H1 (cell line): ENCODE results near the gene RCC2. TPM values are rescaled to one million over a fixed set of nuclear protein-coding genes. Genes with fewer than 3 reads are reported as not detected.

ENCODE experiments used
- CTCF ChIA-PET: fragments of 300-600 bp; sonication (Branson Sonifier 250); formaldehyde crosslinking; loops from one replicate; lab custom pipeline; 2021; ENCODE audit not compliant: partially characterized antibody; lab: Charles Lee
- POLR2A ChIA-PET: fragments of 300-600 bp; sonication (Branson Sonifier 250); formaldehyde crosslinking; loops from one replicate; lab custom pipeline; 2021; ENCODE audit warnings: inconsistent platforms; ENCODE audit not compliant: partially characterized antibody; lab: Charles Lee
- DNase-seq, 2 experiments: peaks; one replicate each; pipeline versions ENCODE4 v3.0.0 to v3.0.0-alpha.2; 2010 to 2022; ENCODE audit warnings: low spot score in 2 of 2, low read depth in 1 of 2, mixed read lengths in 1 of 2
- FAIRE-seq: peaks from 2 replicates; lab custom pipeline; 2011; peaks lifted over from hg19 to GRCh38; lab: Jason Lieb, UNC
- H2AFZ ChIP-seq: 2 replicates; pipeline ENCODE4 v1.8.1; 2012; ENCODE audit warnings: low read length, inconsistent platforms
- H2AK5ac ChIP-seq: 2 replicates; pipeline ENCODE4 v1.6.1; 2013; ENCODE audit warnings: low read depth, low read length
- H2BK120ac ChIP-seq: replicated peaks from 2 replicates; pipeline ENCODE3; 2013; ENCODE audit warnings: low read depth, low read length, inconsistent platforms
- H2BK12ac ChIP-seq: 2 replicates; pipeline ENCODE4 v1.6.1; 2013; ENCODE audit warnings: low read depth, low read length
- H2BK15ac ChIP-seq: 2 replicates; pipeline ENCODE4 v1.6.1; 2013; ENCODE audit warnings: low read length
- H2BK20ac ChIP-seq: 2 replicates; pipeline ENCODE4 v1.6.1; 2013; ENCODE audit warnings: low read length
- H2BK5ac ChIP-seq: 2 replicates; pipeline ENCODE4 v1.6.1; 2013; ENCODE audit warnings: low read depth, low read length
- H3K14ac ChIP-seq: 2 replicates; pipeline ENCODE4 v1.6.1; 2013; ENCODE audit warnings: inconsistent platforms; ENCODE audit not compliant: insufficient read length
- H3K18ac ChIP-seq: 2 replicates; pipeline ENCODE4 v1.6.1; 2013; ENCODE audit warnings: low read length; ENCODE audit errors: extremely low read depth
- H3K23ac ChIP-seq: 2 replicates; pipeline ENCODE4 v1.6.1; 2013; ENCODE audit warnings: inconsistent platforms; ENCODE audit not compliant: insufficient read length
- H3K23me2 ChIP-seq: 2 replicates; pipeline ENCODE4 v1.6.1; 2013; ENCODE audit warnings: low read depth, low read length
- H3K27ac ChIP-seq: 2 replicates; pipeline ENCODE4 v1.6.1; 2011; ENCODE audit warnings: low read depth, low read length, inconsistent platforms
- H3K27me3 ChIP-seq, 4 experiments: replicated peaks in 1 of 4; 1 replicate in 1 of 4; 2 replicates in 3 of 4; pipeline versions ENCODE4 v1.6.1 to v1.8.1; 2011 to 2013; ENCODE audit warnings: low read length in 3 of 4, mild to moderate bottlenecking in 3 of 4, inconsistent platforms in 2 of 4, mixed read lengths in 2 of 4, moderate library complexity in 1 of 4; ENCODE audit not compliant: control insufficient read depth in 3 of 4, insufficient read depth in 3 of 4; ENCODE audit errors: extremely low read depth in 1 of 4
- H3K36me3 ChIP-seq, 4 experiments: 2 replicates each; pipeline versions ENCODE4 v1.6.1 to v1.8.1; 2011 to 2013; ENCODE audit warnings: mild to moderate bottlenecking in 4 of 4, low read length in 3 of 4, moderate library complexity in 2 of 4, control low read depth in 1 of 4, inconsistent platforms in 1 of 4; ENCODE audit not compliant: insufficient read depth in 4 of 4, control insufficient read depth in 2 of 4
- H3K4ac ChIP-seq: replicated peaks from 2 replicates; pipeline ENCODE3; 2013; ENCODE audit warnings: low read length, low read depth, mixed read lengths, inconsistent platforms; ENCODE audit not compliant: insufficient read length
- H3K4me1 ChIP-seq, 4 experiments: replicated peaks in 1 of 4; 1 replicate in 1 of 4; 2 replicates in 3 of 4; pipeline versions ENCODE4 v1.6.1 to v1.8.1; 2011 to 2013; ENCODE audit warnings: low read length in 3 of 4, inconsistent platforms in 2 of 4, mixed read lengths in 1 of 4; ENCODE audit not compliant: insufficient read depth in 4 of 4, control insufficient read depth in 3 of 4
- H3K4me2 ChIP-seq, 2 experiments: 2 replicates each; pipeline versions ENCODE4 v1.6.1 to v1.8.1; 2011 to 2013; ENCODE audit warnings: low read depth in 2 of 2, low read length in 2 of 2, control low read depth in 1 of 2, inconsistent platforms in 1 of 2, mild to moderate bottlenecking in 1 of 2; ENCODE audit not compliant: insufficient read depth in 1 of 2
- H3K4me3 ChIP-seq, 4 experiments: fragments of 200-600, 300-600 bp in 1 of 4; sonication (generic), shearing (Covaris generic), sonication (Bioruptor Twin) in 1 of 4; 2 replicates each; pipeline versions ENCODE4 v1.5.1 to v1.8.1; 2011 to 2016; ENCODE audit warnings: low read length in 4 of 4, low read depth in 3 of 4, control low read depth in 2 of 4, inconsistent platforms in 2 of 4, mild to moderate bottlenecking in 2 of 4, mixed read lengths in 1 of 4, moderate library complexity in 1 of 4; ENCODE audit not compliant: insufficient read depth in 2 of 4; ENCODE audit errors: extremely low read depth in 1 of 4
- H3K56ac ChIP-seq: replicated peaks from 2 replicates; pipeline ENCODE3; 2013; ENCODE audit warnings: low read depth, mild to moderate bottlenecking, mixed read lengths, low read length, inconsistent platforms; ENCODE audit not compliant: insufficient read length
- H3K79me1 ChIP-seq: 2 replicates; pipeline ENCODE4 v1.6.1; 2013; ENCODE audit warnings: low read depth, low read length, control low read depth
- H3K79me2 ChIP-seq, 2 experiments: 2 replicates each; pipeline versions ENCODE4 v1.6.1 to v1.8.1; 2012 to 2013; ENCODE audit warnings: low read length in 2 of 2, mild to moderate bottlenecking in 2 of 2, inconsistent platforms in 1 of 2; ENCODE audit not compliant: insufficient read depth in 2 of 2, control insufficient read depth in 1 of 2
- H3K9ac ChIP-seq, 4 experiments: replicated peaks in 1 of 4; 1 replicate in 1 of 4; 2 replicates in 3 of 4; pipeline versions ENCODE4 v1.6.1 to v1.8.1; 2011 to 2013; ENCODE audit warnings: low read depth in 3 of 4, low read length in 3 of 4, control low read depth in 2 of 4, mild to moderate bottlenecking in 2 of 4, moderate library complexity in 2 of 4, inconsistent platforms in 1 of 4; ENCODE audit errors: extremely low read depth in 1 of 4
- H3K9me3 ChIP-seq, 2 experiments: 2 replicates each; pipeline versions ENCODE4 v1.6.1 to v1.8.1; 2012 to 2013; ENCODE audit warnings: mild to moderate bottlenecking in 2 of 2, moderate library complexity in 2 of 2, control low read depth in 1 of 2, inconsistent platforms in 1 of 2, low read depth in 1 of 2, low read length in 1 of 2, mixed read lengths in 1 of 2; ENCODE audit not compliant: insufficient read depth in 2 of 2
- H4K20me1 ChIP-seq, 2 experiments: replicated peaks in 1 of 2; 2 replicates each; pipeline versions ENCODE3 to v1.8.1; 2011 to 2013; ENCODE audit warnings: inconsistent platforms in 2 of 2, low read length in 2 of 2, mild to moderate bottlenecking in 1 of 2; ENCODE audit not compliant: insufficient read depth in 2 of 2, control insufficient read depth in 1 of 2
- H4K5ac ChIP-seq: 2 replicates; pipeline ENCODE4 v1.6.1; 2013; ENCODE audit warnings: low read length, low read depth, mixed read lengths, inconsistent platforms; ENCODE audit not compliant: insufficient read length
- H4K8ac ChIP-seq: 2 replicates; pipeline ENCODE4 v1.8.0; 2013; ENCODE audit warnings: mild to moderate bottlenecking, moderate library complexity, low read length, inconsistent platforms; ENCODE audit not compliant: insufficient read depth; ENCODE audit errors: extremely low read depth
- H4K91ac ChIP-seq: replicated peaks from 2 replicates; pipeline ENCODE3; 2013; ENCODE audit warnings: low read length, mixed read lengths, inconsistent platforms; ENCODE audit not compliant: insufficient read length
- ASH2L ChIP-seq: fragments of 200-600, 300-600 bp; sonication (generic); IDR thresholded peaks from one replicate; pipeline ENCODE4 v1.7.1; 2017; ENCODE audit warnings: low read length
- ATF2 ChIP-seq: IDR thresholded peaks from 2 replicates; pipeline ENCODE4 v1.6.1; 2012; ENCODE audit warnings: low read length, inconsistent platforms
- EP300 ChIP-seq, 2 experiments: IDR thresholded peaks; 1 replicate in 1 of 2; 2 replicates in 1 of 2; pipeline ENCODE4 v1.6.1; 2011 to 2012; ENCODE audit warnings: low read depth in 2 of 2, low read length in 2 of 2, mild to moderate bottlenecking in 2 of 2, borderline replicate concordance in 1 of 2, inconsistent platforms in 1 of 2, moderate library complexity in 1 of 2
- HDAC2 ChIP-seq, 2 experiments: fragments of 300-600 bp in 1 of 2; sonication (generic) in 1 of 2; IDR thresholded peaks; 2 replicates each; pipeline ENCODE4 v1.6.1; 2011 to 2012; ENCODE audit warnings: low read depth in 2 of 2, low read length in 2 of 2, mild to moderate bottlenecking in 2 of 2, moderate library complexity in 2 of 2, borderline replicate concordance in 1 of 2, inconsistent platforms in 1 of 2
- HDAC6 ChIP-seq: IDR thresholded peaks from one replicate; pipeline ENCODE4 v1.7.1; 2012; ENCODE audit warnings: low read depth, mild to moderate bottlenecking, inconsistent platforms, low read length, moderate library complexity
- JUN ChIP-seq: IDR thresholded peaks from 2 replicates; pipeline ENCODE4 v1.6.1; 2011; ENCODE audit warnings: low read depth, mild to moderate bottlenecking, improper control_type of control experiment, low read length
- PHF8 ChIP-seq: fragments of 200-600 bp; sonication (generic); conservative IDR thresholded peaks from 2 replicates; pipeline ENCODE4 v1.7.1; 2012; ENCODE audit warnings: low read depth, mild to moderate bottlenecking, inconsistent platforms, low read length, moderate library complexity
- POU5F1 ChIP-seq: IDR thresholded peaks from 2 replicates; pipeline ENCODE4 v1.6.1; 2011; ENCODE audit warnings: low read depth, mild to moderate bottlenecking, low read length, moderate library complexity
- SIRT6 ChIP-seq: IDR thresholded peaks from one replicate; pipeline ENCODE4 v1.7.1; 2012; ENCODE audit warnings: low read length, inconsistent platforms
- SP1 ChIP-seq: IDR thresholded peaks from 2 replicates; pipeline ENCODE4 v1.6.1; 2011; ENCODE audit warnings: low read depth, low read length
- SUZ12 ChIP-seq: fragments of 200-600 bp; sonication (generic); IDR thresholded peaks from 2 replicates; pipeline ENCODE4 v1.6.1; 2012; ENCODE audit warnings: mild to moderate bottlenecking, inconsistent platforms, low read length, moderate library complexity, mixed read lengths
- TAF1 ChIP-seq: IDR thresholded peaks from 2 replicates; pipeline ENCODE4 v1.6.1; 2011; ENCODE audit warnings: mild to moderate bottlenecking, low read depth, low read length
- ZNF274 ChIP-seq: IDR thresholded peaks from 2 replicates; pipeline ENCODE4 v1.7.0; 2012; ENCODE audit warnings: low read length, borderline replicate concordance; ENCODE audit errors: extremely low read depth
- WGBS, 2 experiments: shearing (Covaris generic) in 1 of 2; methylation state at CpG; one replicate each; pipeline versions ENCODE4 v1.1.6 to v1.1.7; 2013 to 2015; ENCODE audit warnings: low lambda C conversion rate in 2 of 2, mixed read lengths in 2 of 2, inconsistent platforms in 1 of 2, low coverage in 1 of 2, missing lambda C conversion rate in 1 of 2; ENCODE audit not compliant: insufficient replicate concordance in 2 of 2, insufficient coverage in 1 of 2, insufficient read length in 1 of 2; ENCODE audit errors: extremely low coverage in 1 of 2, missing lambda C conversion rate in 1 of 2; 5-methylcytosine and 5-hydroxymethylcytosine counted together
- polyA plus RNA-seq, 7 experiments: library from polyadenylated mRNA; depleted of rRNA in 3 of 7; stranded (reverse) in 5 of 7; unstranded in 2 of 7; fragments of >200 nt in 5 of 7; fragments of 200-250 nt in 2 of 7; gene quantifications; 1 replicate in 5 of 7; 2 replicates in 1 of 7; 4 replicates in 1 of 7; pipeline versions ENCODE4 v1.2.1 to v1.2.3, GENCODE V29; 2011 to 2013; ENCODE audit warnings: missing spikeins in 2 of 7, mixed read lengths in 2 of 7
- total RNA-seq: library from RNA; stranded (reverse); fragmentation: NEBNext Ultra II Directional; extraction: Animal tissue kit (Norgen Biotek cat#: 25700); gene quantifications from 2 replicates; pipeline ENCODE4 v1.2.1, GENCODE V29; 2021

RCC2 gene
- total and polyA plus RNA-seq, 2 of the 8 experiments (the other 6 are each of a cell fraction or from before 2014, with no cell fraction given): 229 to 455 TPM

GRCh38 chr1:17365293-17365692 is 74.2 kb downstream of the RCC2 start:
- Histone ChIP-seq H3K79me2 (no peaks in the 10 kb centered on the region), H3K4me2 (no peak overlapping the region), H2BK5ac (no peak overlapping the region), H4K91ac (no peak overlapping the region), H2BK20ac (no peak overlapping the region), H4K8ac (no peak overlapping the region), H3K4me1 (no peaks in the 10 kb centered on the region; a peak in 1 of 7 replicates), H4K5ac (no peak overlapping the region), H2AK5ac (no peak overlapping the region), H3K4me3 (no peak overlapping the region), H3K23me2 (no peaks in the 10 kb centered on the region), H3K9me3 (no peaks in the 10 kb centered on the region), H2AFZ (no peak overlapping the region), H3K56ac (no peak overlapping the region), H3K4ac (no peak overlapping the region), H2BK12ac (no peak overlapping the region), H2BK15ac (no peak overlapping the region), H3K79me1 (no peaks in the 10 kb centered on the region), H3K27me3 (no peaks in the 10 kb centered on the region), H4K20me1 (peaks cover 0 to 2% of the 10 kb centered on the region in 2 experiments), H3K14ac (no peak overlapping the region), H3K18ac (no peak overlapping the region), H3K9ac (no peak overlapping the region), H3K36me3 (no peaks in the 10 kb centered on the region), H2BK120ac (no peak overlapping the region), H3K27ac (no peak overlapping the region), H3K23ac (no peak overlapping the region)
- CTCF ChIA-PET: interaction anchor here (0.7 to 1.7 kb wide), 2 partner anchors 12 to 290 kb away, joined by 3 to 5 read pairs; no protein-coding TSS in a partner anchor
- POLR2A ChIA-PET: interaction anchor here (0.8 to 1.5 kb wide), 3 partner anchors 8 to 26 kb away, joined by 3 to 6 read pairs (median 4); no protein-coding TSS in a partner anchor
- DNase-seq (no peak), FAIRE-seq (no peak)
- WGBS, 2 experiments: 85% methylated on average over 3 of the region's 3 CpGs; no CpG with 5 or more reads in 1 of the 2 experiments
- TF ChIP-seq HDAC6 (no peak), SIRT6 (no peak), ASH2L (no peak), ZNF274 (no peak), EP300 (IDR thresholded peaks at IDR 0.05; ENCODE audit: borderline replicate concordance in 1 of 2, low read depth in 2 of 2, low read length in 2 of 2) (no peak), SP1 (no peak), PHF8 (no peak), JUN (no peak), POU5F1 (no peak), TAF1 (no peak), ATF2 (no peak), HDAC2 (IDR thresholded peaks at IDR 0.05; ENCODE audit: borderline replicate concordance in 1 of 2, low read depth in 2 of 2, low read length in 2 of 2) (no peak), SUZ12 (no peak)
